Vagina (tissue), 2 donors: ENCODE measurements around the gene TBC1D22A. TPM values are rescaled to one million over a fixed set of nuclear protein-coding genes. Genes with fewer than 3 reads are reported as not detected.

Source experiments
- DNase-seq, 2 donors: peaks; one replicate each; pipeline ENCODE4 v3.0.0-alpha.2; 2017; ENCODE audit errors: extremely low spot score in 2 of 2
- H3K27ac ChIP-seq: fragments of 200-600 bp; sonication (generic); one replicate; pipeline ENCODE4 v1.5.1; 2019
- H3K27me3 ChIP-seq: fragments of 200-600 bp; sonication (generic); one replicate; pipeline ENCODE4 v1.5.1; 2019
- H3K36me3 ChIP-seq, 2 donors: fragments of 200-600 bp; sonication (generic); one replicate each; pipeline ENCODE4 v1.5.1; 2017 to 2019
- H3K4me1 ChIP-seq: fragments of 200-600 bp; sonication (generic); one replicate; pipeline ENCODE4 v1.5.1; 2019
- H3K4me3 ChIP-seq, 2 donors: fragments of 200-600 bp; sonication (generic); 1 replicate in 1 of 2; 2 replicates in 1 of 2; pipeline ENCODE4 v1.5.1; 2016 to 2019
- H3K9me3 ChIP-seq: fragments of 200-600 bp; sonication (generic); one replicate; pipeline ENCODE4 v1.5.1; 2019
- POLR2A ChIP-seq, 2 donors: fragments of 450-650 bp; IDR thresholded peaks; one replicate each; pipeline ENCODE4 v1.6.1; 2017; ENCODE audit warnings: antibody characterized with exemption in 2 of 2, mild to moderate bottlenecking in 2 of 2, moderate library complexity in 2 of 2
- POLR2AphosphoS5 ChIP-seq, 2 donors: sonication (generic); formaldehyde crosslinking; IDR thresholded peaks; one replicate each; pipeline ENCODE4 v1.9.0; 2017; ENCODE audit warnings: antibody characterized with exemption in 2 of 2, mild to moderate bottlenecking in 2 of 2, low read depth in 1 of 2; ENCODE audit not compliant: insufficient read depth in 1 of 2
- intact Hi-C: fragments of 100-400 bp; cut with DNase I; formaldehyde crosslinking; loops from one replicate; pipeline ENCODE4 v1.15.1; 2023
- total RNA-seq: library from RNA; depleted of rRNA; stranded (reverse); fragments of >200 nt; gene quantifications from one replicate; pipeline ENCODE4 v1.2.3, GENCODE V29; 2016
- TF ChIP-seq, protein P1 (sequence below), 3 experiments: fragments of 450-650 bp in 2 of 3; fragments of 200-600 bp in 1 of 3; sonication (generic) in 1 of 3; IDR thresholded peaks; one replicate each; pipeline ENCODE4 v1.5.1; 2017 to 2019; ENCODE audit warnings: antibody characterized with exemption in 3 of 3, mild to moderate bottlenecking in 2 of 3, moderate library complexity in 2 of 3

Gene TBC1D22A
- total RNA-seq, 1 donor from 2014 or later: 38.3 TPM

DNA sequence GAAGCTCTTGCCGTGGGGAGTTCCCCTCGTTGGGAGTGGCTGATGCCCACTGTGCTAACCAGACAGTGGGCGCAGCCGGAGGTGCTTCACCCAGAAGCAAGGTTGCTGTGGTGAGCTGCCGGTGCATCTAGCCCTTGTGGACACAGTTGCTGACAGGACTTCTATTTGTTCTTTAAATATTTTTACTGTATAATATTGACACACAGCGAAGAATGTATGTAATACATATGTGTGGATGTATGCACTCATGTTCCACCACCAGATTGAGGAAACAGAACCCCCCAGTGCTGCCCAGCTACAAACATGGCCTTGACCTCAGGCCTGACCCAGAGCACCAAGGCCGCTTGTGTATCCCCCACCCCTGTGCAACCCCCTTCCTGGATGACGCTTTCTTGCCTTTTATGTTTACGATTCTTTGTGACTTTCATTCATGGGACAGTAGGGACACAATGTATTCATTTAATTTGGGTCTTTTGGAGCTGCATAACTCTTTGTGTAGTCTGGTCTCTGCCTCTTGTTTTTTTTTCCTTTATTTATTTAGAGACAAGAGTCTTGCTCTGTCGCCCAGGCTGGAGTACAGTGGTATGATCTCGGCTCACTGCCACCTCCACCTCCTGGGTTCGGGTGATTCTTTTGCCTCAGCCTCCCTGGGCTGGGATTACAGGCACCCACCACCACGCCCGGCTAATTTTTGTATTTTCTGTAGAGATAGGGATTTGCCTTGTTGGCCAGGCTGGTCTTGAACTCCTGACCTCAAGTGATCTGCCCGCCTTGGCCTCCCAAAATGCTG is 132.6 kb downstream of the TBC1D22A start:
- DNase-seq: no peak
- Histone ChIP-seq H3K36me3 (no peaks in the 10 kb centered on the region), H3K27ac (no peak overlapping the region), H3K4me3 (no peak overlapping the region), H3K27me3 (no peaks in the 10 kb centered on the region), H3K4me1 (peaks cover 9% of the 10 kb centered on the region), H3K9me3 (no peaks in the 10 kb centered on the region)
- intact Hi-C loops: no loop called here
- TF ChIP-seq POLR2A (IDR thresholded peaks at IDR 0.05) (no peak), POLR2AphosphoS5 (IDR thresholded peaks at IDR 0.05; ENCODE audit: insufficient read depth in 1 of 2, low read depth in 1 of 2) (no peak)
- TF ChIP-seq, protein P1, sequence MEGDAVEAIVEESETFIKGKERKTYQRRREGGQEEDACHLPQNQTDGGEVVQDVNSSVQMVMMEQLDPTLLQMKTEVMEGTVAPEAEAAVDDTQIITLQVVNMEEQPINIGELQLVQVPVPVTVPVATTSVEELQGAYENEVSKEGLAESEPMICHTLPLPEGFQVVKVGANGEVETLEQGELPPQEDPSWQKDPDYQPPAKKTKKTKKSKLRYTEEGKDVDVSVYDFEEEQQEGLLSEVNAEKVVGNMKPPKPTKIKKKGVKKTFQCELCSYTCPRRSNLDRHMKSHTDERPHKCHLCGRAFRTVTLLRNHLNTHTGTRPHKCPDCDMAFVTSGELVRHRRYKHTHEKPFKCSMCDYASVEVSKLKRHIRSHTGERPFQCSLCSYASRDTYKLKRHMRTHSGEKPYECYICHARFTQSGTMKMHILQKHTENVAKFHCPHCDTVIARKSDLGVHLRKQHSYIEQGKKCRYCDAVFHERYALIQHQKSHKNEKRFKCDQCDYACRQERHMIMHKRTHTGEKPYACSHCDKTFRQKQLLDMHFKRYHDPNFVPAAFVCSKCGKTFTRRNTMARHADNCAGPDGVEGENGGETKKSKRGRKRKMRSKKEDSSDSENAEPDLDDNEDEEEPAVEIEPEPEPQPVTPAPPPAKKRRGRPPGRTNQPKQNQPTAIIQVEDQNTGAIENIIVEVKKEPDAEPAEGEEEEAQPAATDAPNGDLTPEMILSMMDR (IDR thresholded peaks at IDR 0.05): no peak

DNA sequence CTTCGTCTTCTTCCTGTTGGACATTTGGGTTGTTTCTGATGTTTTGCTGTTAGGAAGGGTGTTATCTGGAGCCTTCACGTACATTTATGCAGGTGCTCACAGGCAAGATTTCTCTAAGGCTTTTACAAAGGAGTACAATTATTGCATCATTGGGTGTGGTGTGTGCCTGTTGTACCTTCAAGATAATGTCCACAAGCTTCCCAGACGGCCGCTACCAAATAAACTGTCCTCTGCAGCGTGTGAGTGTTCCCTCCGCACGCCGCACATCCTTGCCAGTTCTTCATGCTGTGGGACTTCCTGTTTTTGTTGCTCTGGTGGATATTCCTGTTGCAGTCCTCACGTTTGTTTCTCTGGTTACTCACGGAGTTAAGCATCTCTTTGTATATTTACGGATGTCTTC is 133.3 kb downstream of the TBC1D22A start:
- H3K4me1 ChIP-seq: peaks cover 9% of the 10 kb centered on the region
- H3K27me3 ChIP-seq: no peaks in the 10 kb centered on the region
- H3K9me3 ChIP-seq: no peaks in the 10 kb centered on the region
- intact Hi-C loops: no loop called here
- no peak overlapping the region for H3K4me3 ChIP-seq
- no peak for DNase-seq
- TF ChIP-seq, protein P1 (IDR thresholded peaks at IDR 0.05): no peak
- no peak for TF ChIP-seq POLR2AphosphoS5 (IDR thresholded peaks at IDR 0.05; ENCODE audit: insufficient read depth in 1 of 2, low read depth in 1 of 2)
- no peak for TF ChIP-seq POLR2A (IDR thresholded peaks at IDR 0.05)
- H3K27ac ChIP-seq: no peak overlapping the region
- H3K36me3 ChIP-seq: no peaks in the 10 kb centered on the region

DNA sequence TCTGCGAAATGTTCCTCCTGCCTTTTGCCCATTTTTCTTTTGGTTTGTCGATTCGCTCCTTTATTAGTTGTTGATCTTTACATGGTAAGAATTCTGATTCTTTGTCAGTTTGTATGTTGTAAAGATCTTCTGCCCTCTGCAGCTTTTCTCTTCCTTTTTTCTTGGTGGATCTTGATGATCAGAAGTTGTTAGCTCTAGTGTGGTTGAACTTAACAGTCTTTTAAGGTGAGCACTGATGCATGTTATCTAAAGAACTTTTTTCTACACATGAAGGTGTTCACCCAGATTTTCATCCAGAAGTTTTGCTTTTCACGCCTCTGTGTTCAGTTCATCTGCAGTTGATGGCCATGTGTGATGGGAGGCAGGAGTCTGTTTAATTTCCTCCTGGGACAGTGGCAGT is 133.7 kb downstream of the TBC1D22A start:
- Histone ChIP-seq H3K4me3 (no peak overlapping the region), H3K36me3 (no peaks in the 10 kb centered on the region), H3K4me1 (peaks cover 9% of the 10 kb centered on the region), H3K27me3 (no peaks in the 10 kb centered on the region), H3K9me3 (no peaks in the 10 kb centered on the region), H3K27ac (no peak overlapping the region)
- TF ChIP-seq, protein P1 (IDR thresholded peaks at IDR 0.05): no peak
- TF ChIP-seq POLR2AphosphoS5 (IDR thresholded peaks at IDR 0.05; ENCODE audit: insufficient read depth in 1 of 2, low read depth in 1 of 2) (no peak), POLR2A (IDR thresholded peaks at IDR 0.05) (no peak)
- DNase-seq: no peak
- intact Hi-C loops: no loop called here

DNA sequence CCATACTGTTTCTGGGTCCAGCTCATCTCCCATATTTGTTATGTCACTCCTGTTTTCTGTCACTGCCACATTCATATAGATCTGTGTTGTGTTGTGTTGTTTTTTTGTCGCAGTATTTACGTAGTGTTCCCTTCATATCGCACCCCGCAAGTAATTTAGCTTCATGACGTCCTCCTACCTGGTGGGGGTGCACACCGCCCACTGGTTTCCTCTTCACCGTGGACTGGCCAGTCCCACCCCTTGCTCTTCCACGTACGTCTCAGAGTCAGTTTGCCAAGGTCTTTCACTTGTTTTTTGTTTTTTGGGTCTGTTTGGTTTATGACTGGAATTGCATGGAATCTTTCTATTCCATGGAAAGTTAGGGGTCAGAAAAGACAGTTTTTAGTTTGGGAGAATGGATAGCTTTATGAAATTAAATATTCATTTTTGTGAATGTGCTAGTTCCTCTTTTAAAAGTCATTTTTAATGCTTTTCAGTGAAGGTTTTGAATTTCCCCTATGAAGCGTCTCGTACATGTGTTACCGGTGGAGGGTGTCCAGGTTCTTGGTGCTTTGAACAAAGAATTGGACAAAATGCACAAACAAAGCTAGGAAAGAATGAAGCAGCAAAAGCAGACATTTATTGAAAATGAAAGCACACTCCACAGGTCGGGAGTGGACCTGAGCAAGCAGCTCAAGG is 134.3 kb downstream of the TBC1D22A start:
- intact Hi-C loops: no loop called here
- no peaks in the 10 kb centered on the region for H3K9me3 ChIP-seq
- H3K27ac ChIP-seq: no peak overlapping the region
- TF ChIP-seq POLR2A (IDR thresholded peaks at IDR 0.05) (no peak), POLR2AphosphoS5 (IDR thresholded peaks at IDR 0.05; ENCODE audit: insufficient read depth in 1 of 2, low read depth in 1 of 2) (no peak)
- TF ChIP-seq, protein P1 (IDR thresholded peaks at IDR 0.05): no peak
- H3K36me3 ChIP-seq: no peaks in the 10 kb centered on the region
- H3K4me1 ChIP-seq: peaks cover 9% of the 10 kb centered on the region
- no peak for DNase-seq
- no peak overlapping the region for H3K4me3 ChIP-seq
- no peaks in the 10 kb centered on the region for H3K27me3 ChIP-seq

DNA sequence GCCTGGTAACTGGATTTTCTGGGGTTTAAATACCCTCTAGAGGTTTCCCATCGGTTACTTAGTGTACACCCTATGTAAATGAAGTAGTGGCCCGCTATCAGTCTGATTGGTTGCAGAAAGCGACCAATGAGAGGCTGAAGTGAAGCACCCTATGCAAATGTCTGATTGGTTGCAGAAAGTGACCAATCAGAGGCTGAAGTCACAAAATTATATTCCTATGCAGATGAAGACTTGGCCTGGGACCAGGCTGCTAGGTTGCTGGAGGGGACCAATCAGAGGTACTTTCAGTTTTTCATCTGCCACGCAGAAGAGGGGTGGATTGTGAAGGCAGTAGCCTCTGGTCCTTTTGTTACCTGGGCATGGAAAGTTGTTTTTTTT is 134.8 kb downstream of the TBC1D22A start:
- TF ChIP-seq POLR2A (IDR thresholded peaks at IDR 0.05) (no peak), POLR2AphosphoS5 (IDR thresholded peaks at IDR 0.05; ENCODE audit: insufficient read depth in 1 of 2, low read depth in 1 of 2) (no peak)
- TF ChIP-seq, protein P1 (IDR thresholded peaks at IDR 0.05): no peak
- no peaks in the 10 kb centered on the region for H3K36me3 ChIP-seq

More for the DNA sequence above, 134.8 kb downstream of the TBC1D22A start:
- intact Hi-C loops: no loop called here
- no peak for DNase-seq
- Histone ChIP-seq H3K9me3 (no peaks in the 10 kb centered on the region), H3K4me1 (peaks cover 9% of the 10 kb centered on the region), H3K4me3 (no peak overlapping the region), H3K27me3 (no peaks in the 10 kb centered on the region), H3K27ac (no peak overlapping the region)
